Thyroid gland (tissue), 4 donors: ENCODE data around the gene MDFI. TPM values are rescaled to one million over a fixed set of nuclear protein-coding genes. Genes with fewer than 3 reads are reported as not detected.

Experiments
- DNase-seq, 2 donors: peaks; one replicate each; pipeline ENCODE4 v3.0.0-alpha.2; 2019
- H3K27ac ChIP-seq, 3 donors: fragments of 200-600 bp; sonication (generic); 1 replicate in 2 of 3; 2 replicates in 1 of 3; pipeline ENCODE4 v1.5.1; 2016 to 2019; ENCODE audit warnings: mild to moderate bottlenecking in 1 of 3, moderate library complexity in 1 of 3
- H3K27me3 ChIP-seq: fragments of 200-600 bp; sonication (generic); one replicate; pipeline ENCODE4 v1.5.1; 2019
- H3K36me3 ChIP-seq, 2 donors: fragments of 200-600 bp; sonication (generic); one replicate each; pipeline ENCODE4 v1.5.1; 2016 to 2019
- H3K4me1 ChIP-seq, 2 donors: fragments of 200-600 bp; sonication (generic); one replicate each; pipeline ENCODE4 v1.5.1; 2017 to 2019
- H3K4me3 ChIP-seq, 3 donors: fragments of 200-600 bp; sonication (generic); replicated peaks in 1 of 3; 1 replicate in 2 of 3; 2 replicates in 1 of 3; pipeline ENCODE4 v1.5.1; 2016; ENCODE audit warnings: mild to moderate bottlenecking in 1 of 3
- H3K9me3 ChIP-seq: fragments of 200-600 bp; sonication (generic); one replicate; pipeline ENCODE4 v1.5.1; 2017
- POLR2A ChIP-seq, 2 donors: fragments of 450-650 bp; IDR thresholded peaks; one replicate each; pipeline ENCODE4 v1.6.1; 2017; ENCODE audit warnings: antibody characterized with exemption in 2 of 2, mild to moderate bottlenecking in 2 of 2, moderate library complexity in 1 of 2
- WGBS, 2 donors: methylation state at CpG; one replicate each; pipeline ENCODE4 v1.1.5; 2017; 5-methylcytosine and 5-hydroxymethylcytosine counted together
- intact Hi-C: fragments of 100-400 bp; cut with DNase I; formaldehyde crosslinking; loops from one replicate; pipeline ENCODE4 v1.15.1; 2023
- total RNA-seq, 4 donors: library from RNA; depleted of rRNA; stranded (reverse); fragments of >200 nt; gene quantifications; one replicate each; pipeline ENCODE4 v1.2.3, GENCODE V29; 2016
- TF ChIP-seq, protein P1 (sequence below), 6 experiments: fragments of 200-600 bp in 3 of 6; fragments of 450-650 bp in 3 of 6; sonication (generic) in 3 of 6; IDR thresholded peaks; one replicate each; pipeline ENCODE4 v1.5.1; 2016 to 2019; ENCODE audit warnings: antibody characterized with exemption in 6 of 6, mild to moderate bottlenecking in 2 of 6, inconsistent platforms in 1 of 6, moderate library complexity in 1 of 6

The MDFI gene
- total RNA-seq, 4 donors from 2014 or later, result 2.9 to 9.3 (median 6.5) TPM

DNA sequence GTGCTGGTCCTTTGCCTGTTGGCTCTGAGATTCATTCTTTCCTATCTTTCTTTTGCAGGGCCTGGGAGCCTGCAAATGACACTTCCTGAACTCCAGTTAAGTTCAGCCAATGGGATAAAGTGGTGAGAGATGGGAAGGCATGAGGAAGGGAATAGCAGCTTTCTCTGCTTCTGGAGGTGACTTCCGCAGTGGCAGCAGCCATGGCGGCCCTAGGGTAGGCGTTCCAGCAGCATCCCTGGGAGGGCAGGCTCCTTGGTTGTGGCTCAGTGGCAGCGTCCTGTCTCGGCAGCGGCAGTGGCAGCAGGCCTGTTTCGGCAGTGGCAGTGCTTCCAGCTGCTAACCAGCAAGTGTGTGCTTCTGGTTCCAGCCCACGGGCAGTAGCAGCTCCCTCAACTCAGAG is 7.3 kb upstream of the MDFI start:
- no peaks in the 10 kb centered on the region for H3K4me1 ChIP-seq
- TF ChIP-seq, protein P1, sequence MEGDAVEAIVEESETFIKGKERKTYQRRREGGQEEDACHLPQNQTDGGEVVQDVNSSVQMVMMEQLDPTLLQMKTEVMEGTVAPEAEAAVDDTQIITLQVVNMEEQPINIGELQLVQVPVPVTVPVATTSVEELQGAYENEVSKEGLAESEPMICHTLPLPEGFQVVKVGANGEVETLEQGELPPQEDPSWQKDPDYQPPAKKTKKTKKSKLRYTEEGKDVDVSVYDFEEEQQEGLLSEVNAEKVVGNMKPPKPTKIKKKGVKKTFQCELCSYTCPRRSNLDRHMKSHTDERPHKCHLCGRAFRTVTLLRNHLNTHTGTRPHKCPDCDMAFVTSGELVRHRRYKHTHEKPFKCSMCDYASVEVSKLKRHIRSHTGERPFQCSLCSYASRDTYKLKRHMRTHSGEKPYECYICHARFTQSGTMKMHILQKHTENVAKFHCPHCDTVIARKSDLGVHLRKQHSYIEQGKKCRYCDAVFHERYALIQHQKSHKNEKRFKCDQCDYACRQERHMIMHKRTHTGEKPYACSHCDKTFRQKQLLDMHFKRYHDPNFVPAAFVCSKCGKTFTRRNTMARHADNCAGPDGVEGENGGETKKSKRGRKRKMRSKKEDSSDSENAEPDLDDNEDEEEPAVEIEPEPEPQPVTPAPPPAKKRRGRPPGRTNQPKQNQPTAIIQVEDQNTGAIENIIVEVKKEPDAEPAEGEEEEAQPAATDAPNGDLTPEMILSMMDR (IDR thresholded peaks at IDR 0.05), result no peak
- no peak for TF ChIP-seq POLR2A (IDR thresholded peaks at IDR 0.05)
- 88 to 93% methylated on average over 7 to 8 of the region's 8 CpGs for WGBS, 2 donors
- DNase-seq, result no peak
- intact Hi-C loops, result no loop called here
- no peak overlapping the region for H3K4me3 ChIP-seq
- H3K27ac ChIP-seq, result no peak overlapping the region
- no peaks in the 10 kb centered on the region for H3K9me3 ChIP-seq
- no peaks in the 10 kb centered on the region for H3K36me3 ChIP-seq
- H3K27me3 ChIP-seq, result no peaks in the 10 kb centered on the region

DNA sequence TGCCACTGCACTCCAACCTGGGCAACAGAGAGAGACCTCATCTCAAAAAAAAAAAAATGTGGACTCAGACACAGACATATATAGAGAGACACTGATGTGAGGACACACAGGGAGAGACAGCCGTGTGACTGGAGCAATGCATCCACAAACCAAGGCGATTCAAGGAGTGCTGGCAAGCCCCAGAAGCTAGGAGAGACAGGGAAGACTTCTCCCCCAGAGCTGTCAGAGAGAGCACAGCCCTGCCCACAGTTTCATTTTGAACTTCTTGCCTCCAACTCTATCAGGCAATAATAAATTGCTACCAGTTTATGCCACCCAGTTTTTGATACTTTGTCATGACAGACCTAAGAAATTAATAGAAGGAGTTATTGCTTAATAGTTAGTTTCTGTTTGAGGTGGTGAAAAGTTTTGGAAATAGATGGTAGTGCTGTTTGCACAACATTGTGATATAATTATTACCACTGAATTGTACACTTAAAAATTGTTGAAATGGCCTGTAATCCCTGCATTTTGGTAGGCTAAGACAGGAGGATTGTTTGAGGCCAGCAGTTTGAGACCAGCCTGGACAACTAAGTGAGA is 5.1 kb upstream of the MDFI start:
- Histone ChIP-seq H3K27ac (no peak overlapping the region), H3K36me3 (no peaks in the 10 kb centered on the region), H3K4me3 (no peak overlapping the region), H3K9me3 (no peaks in the 10 kb centered on the region), H3K27me3 (peaks cover 6% of the 10 kb centered on the region), H3K4me1 (peaks cover 12 to 17% of the 10 kb centered on the region in 2 donors)
- no peak for DNase-seq
- 79 to 92% methylated on average over 2 of the region's 2 CpGs for WGBS, 2 donors
- TF ChIP-seq POLR2A (IDR thresholded peaks at IDR 0.05), result no peak
- TF ChIP-seq, protein P1 (IDR thresholded peaks at IDR 0.05), result no peak
- intact Hi-C loops, result no loop called here

DNA sequence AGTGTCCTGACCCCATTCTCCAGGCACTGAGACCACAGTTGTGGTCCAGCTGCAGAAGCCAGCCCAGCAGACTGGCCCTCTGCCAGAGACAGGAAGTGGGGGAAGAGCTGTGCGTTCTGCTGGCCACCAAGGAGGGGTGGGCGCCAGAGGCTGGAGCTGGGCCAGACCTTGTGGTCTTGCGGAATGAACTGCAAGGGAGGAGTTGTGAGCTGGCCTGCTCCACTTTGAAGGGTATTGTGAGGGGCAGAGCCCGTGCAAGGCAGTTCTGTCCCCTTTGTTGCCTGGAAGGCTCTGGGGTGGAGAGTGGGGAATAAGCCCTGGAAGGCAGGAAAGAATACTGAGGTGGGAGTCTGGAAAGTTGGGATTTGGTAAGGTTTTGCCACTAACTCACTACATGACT is 3.6 kb upstream of the MDFI start:
- Histone ChIP-seq H3K27me3 (peaks cover 6% of the 10 kb centered on the region), H3K9me3 (no peaks in the 10 kb centered on the region), H3K27ac (no peak overlapping the region), H3K4me3 (no peak overlapping the region), H3K36me3 (no peaks in the 10 kb centered on the region), H3K4me1 (peaks cover 19 to 28% of the 10 kb centered on the region in 2 donors)
- intact Hi-C loops, result no loop called here
- no peak for TF ChIP-seq POLR2A (IDR thresholded peaks at IDR 0.05)
- TF ChIP-seq, protein P1 (IDR thresholded peaks at IDR 0.05), result no peak
- no peak for DNase-seq
- 31 to 44% methylated on average over 4 of the region's 4 CpGs for WGBS, 2 donors

DNA sequence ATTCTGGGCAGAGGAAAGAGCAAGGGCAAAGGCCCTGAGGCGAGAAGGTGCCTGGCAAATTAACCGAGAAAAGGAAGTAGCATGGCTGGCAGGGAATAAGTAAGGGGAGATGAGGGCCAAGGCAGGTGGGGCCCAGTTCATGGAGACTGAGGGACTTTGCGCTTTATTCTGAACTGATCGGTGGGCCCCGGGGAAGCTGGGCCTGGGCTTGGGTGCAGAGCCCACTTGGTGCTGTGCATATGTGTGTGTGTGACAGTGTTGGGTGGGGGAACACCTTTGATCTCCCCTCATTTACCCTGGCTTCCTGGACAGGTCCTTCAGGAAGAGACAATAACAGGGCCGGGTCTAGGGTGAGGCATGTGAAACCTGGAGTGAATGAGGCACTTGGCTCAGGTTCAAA is 2.9 kb upstream of the MDFI start:
- no peaks in the 10 kb centered on the region for H3K36me3 ChIP-seq
- no peaks in the 10 kb centered on the region for H3K9me3 ChIP-seq
- TF ChIP-seq, protein P1 (IDR thresholded peaks at IDR 0.05), result no peak
- no peak for TF ChIP-seq POLR2A (IDR thresholded peaks at IDR 0.05)
- intact Hi-C loops, result no loop called here
- peaks cover 6% of the 10 kb centered on the region for H3K27me3 ChIP-seq
- no peak overlapping the region for H3K27ac ChIP-seq
- WGBS, 2 donors, result 81 to 84% methylated on average over 6 of the region's 6 CpGs
- H3K4me3 ChIP-seq, result no peak overlapping the region
- H3K4me1 ChIP-seq, result peaks cover 19 to 28% of the 10 kb centered on the region in 2 donors
- no peak for DNase-seq

DNA sequence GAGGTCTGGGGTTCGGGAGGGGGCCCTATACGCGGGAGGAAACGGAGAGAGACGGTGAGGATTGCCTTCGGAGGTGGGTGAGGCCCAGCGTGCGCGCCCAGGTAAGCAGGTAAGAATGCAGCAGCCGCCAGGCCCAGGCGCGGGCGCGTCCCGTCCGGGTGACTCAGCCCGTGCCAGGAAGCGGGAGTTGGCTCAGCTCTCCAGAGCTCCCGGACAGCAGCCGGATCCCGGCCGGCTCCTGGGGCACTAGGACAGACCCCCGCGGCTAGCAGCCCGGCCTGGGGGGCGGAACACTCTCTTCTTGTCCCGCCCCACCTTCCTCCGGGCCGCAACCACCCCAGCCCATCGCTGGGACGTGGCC is 1.5 kb upstream of the MDFI start:
- TF ChIP-seq POLR2A (IDR thresholded peaks at IDR 0.05), result no peak
- TF ChIP-seq, protein P1 (IDR thresholded peaks at IDR 0.05), result no peak
- 19 to 38% methylated on average over 29 to 31 of the region's 31 CpGs for WGBS, 2 donors
- peaks cover 19 to 28% of the 10 kb centered on the region in 2 donors for H3K4me1 ChIP-seq
- H3K36me3 ChIP-seq, result no peaks in the 10 kb centered on the region
- H3K9me3 ChIP-seq, result no peaks in the 10 kb centered on the region
- no peak overlapping the region for H3K27ac ChIP-seq
- peak; percentile 53 to 63 for DNase-seq
- H3K27me3 ChIP-seq, result peaks cover 6% of the 10 kb centered on the region
- peak overlapping the region in 1 of 3 donors; percentile 40 for H3K4me3 ChIP-seq
- intact Hi-C loops, result no loop called here
